Hematopoietic multipotent progenitor cell (in vitro differentiated cells): ENCODE data around the gene CD44. TPM values are rescaled to one million over a fixed set of nuclear protein-coding genes. Genes with fewer than 3 reads are reported as not detected.
"Not testable (repeated sequence)": the region's sequence is repeated elsewhere in the genome, so short reads cannot be mapped to it uniquely, and the experiment has no call there.

Experiments used
- DNase-seq, 3 donors: peaks; one replicate each; pipeline ENCODE4 v3.0.0-alpha.2; 2011 to 2015; ENCODE audit warnings: low read depth in 2 of 3, low spot score in 2 of 3
- total RNA-seq: library from RNA; depleted of rRNA; stranded (reverse); fragments of >200 nt; gene quantifications from one replicate; pipeline ENCODE4 v1.2.3, GENCODE V29; 2012

CD44 gene
- total RNA-seq, 1 donor: 616 TPM

- no peak for DNase-seq
Measured at GRCh38 chr11:35207471-35208403, 68.8 kb downstream of the CD44 start.

DNA sequence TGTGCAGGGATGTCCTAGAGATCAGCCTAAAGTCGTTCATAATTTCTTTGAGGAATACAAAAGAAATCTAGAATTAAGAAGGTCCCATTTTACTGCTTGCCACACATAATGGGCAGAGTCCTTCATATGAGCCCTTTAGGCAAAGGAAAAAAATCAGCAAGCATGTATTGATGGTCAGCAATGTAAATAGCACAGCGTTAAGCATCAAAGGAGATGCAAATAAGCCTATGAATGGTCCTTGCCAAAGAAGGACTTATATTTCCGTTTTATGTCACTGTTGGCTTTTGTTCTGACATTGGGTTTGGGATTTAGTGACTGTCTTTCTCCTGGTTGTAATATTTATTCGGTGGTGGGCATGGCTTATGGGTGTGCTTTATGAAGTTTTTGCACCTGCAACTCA, 69.8 kb downstream of the CD44 start:
- DNase-seq: no peak

DNA sequence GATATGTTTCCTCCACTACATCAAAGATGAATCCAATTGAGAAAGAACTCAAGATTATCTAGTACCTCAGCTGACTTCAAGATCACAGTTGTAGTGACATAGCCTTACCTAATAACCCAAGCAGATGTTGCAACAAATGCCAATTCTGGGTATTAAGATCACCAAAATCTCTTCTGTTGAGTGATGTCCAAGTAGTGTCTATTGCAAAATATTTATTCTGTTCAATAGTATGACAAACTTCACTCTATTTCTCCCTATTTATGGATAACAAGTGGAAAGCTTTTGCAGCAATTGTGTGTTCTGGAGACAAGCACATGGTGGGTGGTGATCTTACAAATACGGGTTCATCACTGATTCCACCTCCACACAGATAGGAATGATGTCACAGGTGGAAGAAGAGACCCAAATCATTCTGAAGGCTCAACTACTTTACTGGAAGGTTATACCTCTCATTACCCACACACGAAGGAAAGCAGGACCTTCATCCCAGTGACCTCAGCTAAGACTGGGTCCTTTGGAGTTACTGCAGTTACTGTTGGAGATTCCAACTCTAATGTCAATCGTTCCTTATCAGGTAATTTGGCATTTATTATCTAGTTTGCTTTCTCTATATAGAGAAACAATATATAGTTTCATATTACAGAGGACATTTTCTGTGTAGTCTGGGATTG, 72.0 kb downstream of the CD44 start:
- DNase-seq: no peak

GRCh38 chr11:35211952-35212351, 73.0 kb downstream of the CD44 start:
- peak in 2 of 3 donors; percentile 45 to 86 for DNase-seq

- no peak for DNase-seq
Measured at GRCh38 chr11:35214226-35214770, 75.3 kb downstream of the CD44 start.

- peak in 1 of 3 donors; percentile 14 for DNase-seq
Measured at GRCh38 chr11:35214792-35215193, 75.8 kb downstream of the CD44 start.

DNA sequence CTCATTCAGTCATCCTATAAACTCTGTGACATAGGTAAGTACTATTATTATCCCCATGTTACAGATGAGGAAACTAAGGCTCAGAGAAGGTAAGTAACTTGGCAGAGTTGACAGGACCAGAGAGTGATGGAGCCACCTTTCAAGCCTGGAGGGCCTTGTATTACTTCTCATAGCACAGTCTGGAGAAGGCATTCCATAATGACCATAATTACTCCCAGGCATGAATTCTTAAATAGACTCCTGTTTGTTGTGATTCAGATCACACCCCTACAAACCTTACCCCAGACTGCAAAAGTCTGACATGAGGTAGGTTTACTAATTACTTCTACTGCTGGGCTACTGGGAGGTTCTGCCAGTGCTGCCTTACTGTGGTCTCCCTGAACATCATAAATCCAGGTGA, 77.0 kb downstream of the CD44 start:
- no peak for DNase-seq

DNA sequence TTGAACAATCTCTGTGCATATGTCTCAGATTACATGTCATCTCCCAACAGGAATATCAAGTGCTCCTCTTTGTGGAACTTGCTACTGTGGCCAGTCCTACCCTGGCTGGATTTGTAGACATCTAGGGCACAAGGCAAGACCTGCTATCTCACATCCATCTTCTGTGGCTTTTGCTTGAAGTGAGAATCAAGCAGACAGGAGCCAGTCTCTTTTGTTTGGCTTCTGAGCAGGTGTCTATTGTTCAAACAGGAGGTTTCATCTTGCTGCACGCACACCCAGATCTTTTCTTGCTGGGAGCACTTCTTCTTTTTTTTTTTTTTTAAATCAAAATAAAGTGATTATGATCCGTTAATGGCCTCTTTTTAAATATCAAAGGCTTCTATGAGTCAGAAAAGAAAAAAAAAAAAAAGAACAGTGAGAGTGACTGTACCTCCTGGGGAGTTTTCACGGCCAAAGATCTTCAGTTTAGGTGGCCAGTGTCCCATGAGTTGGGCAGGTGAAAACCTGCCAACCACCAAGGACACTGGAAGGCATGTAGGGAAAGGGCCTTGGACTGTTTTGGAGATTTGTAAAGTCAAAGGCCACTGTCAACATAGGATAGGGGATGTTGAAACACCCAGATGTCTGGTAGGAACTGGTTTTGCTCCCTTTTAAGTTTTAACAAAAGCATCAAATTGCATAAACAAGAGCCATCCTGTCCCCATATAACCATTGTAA, 78.1 kb downstream of the CD44 start:
- peak in 1 of 3 donors; percentile 37 for DNase-seq

DNA sequence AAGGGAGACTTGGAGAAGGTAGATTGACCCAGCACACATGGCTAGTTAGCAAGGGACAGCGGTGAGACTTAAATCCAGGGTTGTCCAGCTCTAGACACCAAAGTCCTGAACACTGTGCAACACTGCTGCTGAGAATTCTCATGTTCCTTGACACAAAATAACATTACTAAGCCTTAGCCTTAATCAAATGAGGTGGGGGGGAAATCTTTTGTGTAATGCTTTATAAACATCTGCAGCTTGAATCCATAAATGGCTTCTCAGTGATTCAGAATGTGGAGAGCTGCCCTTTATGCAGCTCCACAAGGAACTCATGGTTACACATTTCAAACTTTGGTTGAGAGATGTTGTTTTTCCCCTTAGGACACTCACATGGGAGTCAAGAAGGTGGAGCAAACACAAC, 80.0 kb downstream of the CD44 start:
- DNase-seq: no peak

- DNase-seq: no peak
Measured at GRCh38 chr11:35223371-35223796, 84.4 kb downstream of the CD44 start.

DNA sequence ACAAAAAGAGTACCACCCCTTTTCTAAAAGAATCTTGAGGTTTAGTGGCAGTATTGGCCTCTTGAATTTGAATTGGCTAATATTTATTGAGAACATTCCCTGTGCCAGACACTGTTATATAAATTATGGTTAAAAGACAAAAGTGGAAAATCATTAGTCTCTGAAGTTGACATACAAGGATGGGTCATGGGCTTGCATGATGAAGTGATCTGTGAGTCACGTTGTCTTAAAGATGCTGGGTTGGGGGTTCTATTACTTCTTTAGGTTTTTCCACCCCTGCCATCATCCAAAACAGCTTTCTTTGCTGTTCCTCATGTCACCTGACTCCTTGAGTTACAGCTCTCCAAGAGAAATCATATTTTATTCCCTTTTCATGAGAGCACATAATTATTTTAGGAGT, 85.0 kb downstream of the CD44 start:
- no peak for DNase-seq

DNA sequence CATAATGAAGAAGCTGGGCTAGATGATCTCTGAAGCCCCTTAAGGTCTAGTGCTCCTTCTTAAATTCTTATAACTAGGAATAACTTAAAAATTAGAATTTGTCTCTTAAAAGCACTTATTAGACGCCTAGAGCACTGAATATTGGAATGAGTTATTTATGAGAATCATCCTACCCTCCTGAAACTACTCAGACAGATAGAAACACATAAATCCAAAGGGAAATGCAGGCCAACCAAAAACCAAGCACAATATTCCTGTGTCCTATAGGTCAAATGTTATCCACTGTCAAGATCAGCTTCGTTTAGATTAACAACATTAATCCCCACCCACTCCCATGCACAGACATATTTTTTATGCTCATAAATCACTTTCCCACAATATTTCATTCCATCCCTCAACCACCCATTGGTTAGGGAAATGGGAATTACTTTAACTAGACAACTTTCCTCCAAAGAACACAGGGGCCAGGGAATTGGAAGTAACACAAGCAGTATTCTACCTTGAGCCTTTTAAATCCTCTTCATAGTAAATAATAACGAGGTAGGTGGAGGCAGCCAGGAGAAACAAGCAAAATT, 87.1 kb downstream of the CD44 start:
- DNase-seq: no peak

DNA sequence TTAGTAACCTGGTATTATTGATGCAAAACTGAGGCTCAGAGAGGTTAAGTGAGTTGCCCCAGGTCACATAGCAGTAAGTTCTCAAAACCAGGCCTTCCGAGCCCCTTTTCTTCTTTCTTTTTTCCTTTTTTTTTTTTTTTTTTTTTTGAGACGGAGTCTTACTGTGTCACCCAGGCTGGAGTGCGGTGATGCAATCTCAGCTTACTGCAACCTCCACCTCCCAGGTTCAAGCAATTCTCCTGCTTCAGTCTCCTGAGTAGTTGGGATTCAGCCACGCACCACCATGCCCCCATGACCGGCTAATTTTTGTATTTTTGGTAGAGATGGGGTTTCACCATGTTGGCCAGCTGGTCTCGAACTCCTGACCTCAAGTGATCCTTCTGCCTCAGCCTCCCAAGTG, 87.8 kb downstream of the CD44 start:
- DNase-seq: not testable (repeated sequence)

GRCh38 chr11:35227576-35228327, 88.8 kb downstream of the CD44 start:
- DNase-seq: no peak

GRCh38 chr11:35228328-35228725, 89.4 kb downstream of the CD44 start:
- no peak for DNase-seq

DNA sequence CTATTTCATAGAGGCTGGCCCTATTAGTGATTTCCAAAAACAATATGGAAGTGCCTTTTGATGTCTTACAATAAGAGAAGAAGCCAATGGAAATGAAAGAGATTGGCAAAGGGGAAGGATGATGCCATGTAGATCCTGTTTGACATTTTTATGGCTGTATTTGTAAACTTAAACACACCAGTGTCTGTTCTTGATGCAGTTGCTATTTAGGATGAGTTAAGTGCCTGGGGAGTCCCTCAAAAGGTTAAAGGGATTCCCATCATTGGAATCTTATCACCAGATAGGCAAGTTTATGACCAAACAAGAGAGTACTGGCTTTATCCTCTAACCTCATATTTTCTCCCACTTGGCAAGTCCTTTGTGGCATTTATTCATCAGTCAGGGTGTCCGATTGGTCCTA, 91.4 kb downstream of the CD44 start:
- DNase-seq: no peak

DNA sequence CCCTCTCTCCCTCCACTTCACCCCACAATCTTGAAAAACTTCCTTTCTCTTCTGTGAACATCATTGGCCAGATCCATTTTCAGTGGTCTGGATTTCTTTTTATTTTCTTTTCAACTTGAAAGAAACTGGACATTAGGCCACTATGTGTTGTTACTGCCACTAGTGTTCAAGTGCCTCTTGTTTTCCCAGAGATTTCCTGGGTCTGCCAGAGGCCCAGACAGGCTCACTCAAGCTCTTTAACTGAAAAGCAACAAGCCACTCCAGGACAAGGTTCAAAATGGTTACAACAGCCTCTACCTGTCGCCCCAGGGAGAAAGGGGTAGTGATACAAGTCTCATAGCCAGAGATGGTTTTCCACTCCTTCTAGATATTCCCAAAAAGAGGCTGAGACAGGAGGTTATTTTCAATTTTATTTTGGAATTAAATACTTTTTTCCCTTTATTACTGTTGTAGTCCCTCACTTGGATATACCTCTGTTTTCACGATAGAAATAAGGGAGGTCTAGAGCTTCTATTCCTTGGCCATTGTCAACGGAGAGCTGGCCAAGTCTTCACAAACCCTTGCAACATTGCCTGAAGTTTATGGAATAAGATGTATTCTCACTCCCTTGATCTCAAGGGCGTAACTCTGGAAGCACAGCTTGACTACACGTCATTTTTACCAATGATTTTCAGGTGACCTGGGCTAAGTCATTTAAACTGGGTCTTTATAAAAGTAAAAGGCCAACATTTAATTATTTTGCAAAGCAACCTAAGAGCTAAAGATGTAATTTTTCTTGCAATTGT, 92.3 kb downstream of the CD44 start:
- no peak for DNase-seq

GRCh38 chr11:35232891-35233330, 93.9 kb downstream of the CD44 start:
- DNase-seq: no peak

DNA sequence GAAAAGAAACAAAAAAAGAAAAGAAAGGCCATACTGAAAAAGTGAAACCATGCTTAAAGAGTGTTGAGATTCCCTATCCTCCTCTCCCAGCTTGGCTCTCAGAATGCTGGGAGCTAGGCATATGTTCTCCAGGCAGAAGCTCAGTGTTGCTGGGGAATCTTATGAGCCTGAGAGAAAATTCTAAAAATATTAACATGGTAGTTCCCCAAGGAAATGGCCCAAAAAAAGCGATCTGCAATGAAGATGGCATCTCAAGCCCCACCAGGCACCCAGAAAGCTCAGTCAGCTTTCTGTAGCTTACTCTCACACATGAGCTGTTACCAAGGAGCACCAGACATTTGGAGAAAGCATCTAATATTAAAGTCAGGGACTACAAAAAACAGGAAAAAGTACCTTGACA, 94.5 kb downstream of the CD44 start:
- no peak for DNase-seq
